Fibroblast of gingiva (primary cell): Measurements from ENCODE around the gene PRKCZ.

ENCODE experiments used
- DNase-seq: peaks from one replicate; pipeline ENCODE4 v3.0.0-alpha.2; 2011; ENCODE audit warnings: low read depth

The PRKCZ gene

GRCh38 chr1:2024887-2025286, 25.3 kb upstream of the PRKCZ start:
- no peak for DNase-seq

- DNase-seq = no peak
Measured at GRCh38 chr1:2025491-2025981, 24.7 kb upstream of the PRKCZ start.

GRCh38 chr1:2027961-2028583, 22.1 kb upstream of the PRKCZ start:
- DNase-seq = no peak

DNA sequence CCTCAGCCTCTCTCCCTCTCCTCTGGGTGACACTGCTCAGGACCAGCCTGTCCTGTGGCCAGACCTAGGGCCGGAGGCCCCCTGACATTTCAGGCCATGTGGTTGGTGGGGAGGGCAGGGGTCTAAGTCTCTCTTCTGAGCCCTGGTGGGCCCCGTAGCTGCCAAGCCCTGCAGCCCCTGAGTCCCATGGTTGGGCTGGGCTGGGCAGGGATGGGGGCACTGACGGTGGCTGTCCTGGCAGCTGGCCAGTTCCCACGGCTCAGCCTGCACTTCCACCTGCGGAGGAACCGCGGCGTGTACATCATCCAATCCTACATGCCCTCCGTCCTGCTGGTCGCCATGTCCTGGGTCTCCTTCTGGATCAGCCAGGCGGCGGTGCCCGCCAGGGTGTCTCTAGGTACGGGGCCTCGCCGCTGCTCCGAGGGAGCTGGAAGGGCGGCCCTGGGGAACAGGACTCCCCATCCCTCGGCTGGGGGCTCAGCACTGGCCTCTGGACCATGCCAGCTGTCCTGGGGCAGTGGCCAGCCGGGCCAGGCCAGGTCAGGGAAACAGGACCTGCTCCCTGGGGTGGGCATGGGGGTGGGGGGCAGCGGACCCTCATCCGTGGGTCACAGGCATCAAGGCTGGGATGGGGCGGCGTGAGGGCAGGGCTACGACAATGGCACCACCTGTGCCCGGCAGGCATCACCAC, 21.2 kb upstream of the PRKCZ start:
- no peak for DNase-seq

GRCh38 chr1:2029561-2029960, 20.6 kb upstream of the PRKCZ start:
- DNase-seq = no peak

GRCh38 chr1:2030076-2030871, 19.9 kb upstream of the PRKCZ start:
- DNase-seq = no peak

DNA sequence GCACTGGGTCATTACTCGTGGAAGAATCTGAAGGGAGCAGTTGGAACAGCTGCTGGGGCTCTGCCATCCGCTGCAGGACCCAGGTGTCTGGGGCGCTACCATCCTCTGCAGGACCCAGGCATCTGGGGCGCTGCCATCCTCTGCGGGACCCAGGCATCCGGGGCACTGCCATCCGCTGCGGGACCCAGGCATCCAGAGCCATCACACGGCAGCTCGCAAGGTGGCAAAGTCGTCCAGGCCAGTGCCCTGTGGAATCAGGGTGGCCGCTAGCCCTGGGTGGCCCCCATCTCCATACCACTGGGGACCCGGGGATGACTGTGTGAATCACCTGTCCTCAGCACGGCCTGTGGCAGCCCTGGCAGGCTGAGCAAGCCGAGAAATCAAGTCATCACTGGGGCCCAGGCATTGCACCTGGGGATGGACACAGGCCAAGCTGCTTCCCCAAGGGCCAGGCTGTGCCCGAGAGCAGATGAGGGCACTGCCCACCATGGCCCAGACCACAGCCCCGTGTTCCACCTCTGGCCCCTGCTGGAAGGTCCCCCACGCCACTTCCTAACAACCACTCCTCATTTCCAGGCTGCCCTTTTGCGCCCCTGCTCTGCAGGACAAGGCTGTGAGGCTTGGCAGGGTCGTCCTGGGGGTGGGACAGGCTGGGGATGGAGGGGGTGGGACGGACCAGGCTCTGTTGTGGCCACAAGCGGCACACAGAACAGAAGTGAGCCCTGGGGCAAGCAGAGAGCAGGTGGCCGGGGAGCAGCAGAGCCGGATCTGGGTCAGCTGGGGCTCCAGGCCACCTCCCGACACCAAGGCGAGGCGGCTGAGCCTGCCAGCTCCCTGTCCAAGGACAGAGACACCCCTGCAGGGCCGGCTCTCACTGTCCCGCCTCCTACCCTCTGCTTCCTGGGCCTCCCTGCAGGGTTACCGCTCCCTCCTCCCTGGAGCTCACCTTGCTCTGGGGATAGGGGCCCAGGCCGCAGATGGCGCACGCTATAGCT, 18.4 kb upstream of the PRKCZ start:
- DNase-seq = no peak

DNA sequence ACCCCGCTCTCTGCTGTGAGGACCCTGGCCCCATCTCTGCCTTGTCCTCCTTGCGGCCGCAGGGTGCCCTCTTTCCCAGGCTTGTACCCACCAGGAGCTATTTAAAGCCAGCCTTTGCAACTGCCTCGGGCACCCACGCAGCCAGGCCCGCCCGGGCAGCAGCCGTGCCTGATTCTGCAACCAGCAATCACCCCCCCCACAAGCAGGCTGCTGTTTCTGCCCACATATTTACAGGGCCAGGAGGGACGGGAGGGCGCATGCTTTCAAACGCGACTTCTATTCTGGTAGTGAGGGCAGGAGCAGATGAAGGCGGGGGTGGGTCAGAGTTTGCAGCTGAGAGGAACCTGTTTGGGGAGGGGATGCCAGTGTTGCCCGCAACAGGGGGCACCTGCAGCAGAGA, 17.5 kb upstream of the PRKCZ start:
- no peak for DNase-seq

GRCh38 chr1:2033165-2033564, 17.0 kb upstream of the PRKCZ start:
- DNase-seq = no peak

DNA sequence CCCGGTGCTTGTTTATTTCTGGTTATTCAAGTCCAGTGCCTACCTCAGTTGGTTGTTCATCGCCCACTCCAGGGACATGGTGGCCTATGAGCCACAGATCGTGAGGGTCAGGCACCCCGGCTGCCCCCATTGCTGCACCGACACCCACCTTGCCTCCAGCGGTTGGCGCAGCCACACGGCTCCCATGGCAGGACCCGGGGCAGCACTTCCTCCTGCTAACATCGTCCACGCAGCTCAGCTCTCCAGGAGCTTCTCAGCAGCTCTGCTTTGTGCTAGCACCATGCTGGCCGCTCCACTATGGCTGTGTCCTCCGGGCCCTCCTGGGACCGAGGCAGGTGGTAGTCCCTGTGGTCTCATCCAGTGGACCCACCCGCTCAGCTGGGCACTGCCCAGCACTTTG, 13.9 kb upstream of the PRKCZ start:
- DNase-seq = no peak

DNA sequence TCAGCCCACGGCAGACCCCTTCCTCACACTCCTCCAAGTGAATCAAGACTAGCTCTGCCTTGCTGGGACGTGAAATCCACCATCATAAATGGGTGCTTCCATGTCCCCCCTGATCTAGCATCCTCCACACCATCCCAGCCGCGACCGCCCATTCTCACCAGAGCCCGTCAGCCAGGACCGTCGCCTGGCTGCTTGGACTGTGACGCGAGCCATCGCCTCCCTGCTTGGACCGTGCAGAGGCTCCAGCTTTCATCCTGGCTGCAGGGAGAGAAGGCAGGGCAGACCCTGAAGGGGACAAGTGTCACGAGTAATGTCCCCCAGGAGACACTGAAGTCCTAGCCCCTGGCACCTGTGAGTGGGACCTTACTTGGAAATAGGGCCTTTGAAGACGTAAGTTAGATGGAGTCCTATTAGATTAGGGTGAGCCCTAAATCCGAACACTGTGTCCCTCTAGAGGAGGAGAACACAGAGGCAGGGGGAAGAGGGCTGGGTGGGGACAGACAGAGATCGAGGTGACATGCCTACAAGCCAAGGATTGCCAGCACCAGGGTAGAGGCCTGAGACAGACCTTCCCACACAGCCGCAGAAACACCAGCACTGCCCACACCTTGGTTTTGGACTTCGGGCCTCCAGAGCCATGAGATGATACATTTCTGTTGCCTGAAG, 12.8 kb upstream of the PRKCZ start:
- DNase-seq = no peak

GRCh38 chr1:2038229-2038628, 12.0 kb upstream of the PRKCZ start:
- DNase-seq = no peak

GRCh38 chr1:2039251-2039650, 11.0 kb upstream of the PRKCZ start:
- no peak for DNase-seq

GRCh38 chr1:2041305-2041704, 8.9 kb upstream of the PRKCZ start:
- DNase-seq = no peak

DNA sequence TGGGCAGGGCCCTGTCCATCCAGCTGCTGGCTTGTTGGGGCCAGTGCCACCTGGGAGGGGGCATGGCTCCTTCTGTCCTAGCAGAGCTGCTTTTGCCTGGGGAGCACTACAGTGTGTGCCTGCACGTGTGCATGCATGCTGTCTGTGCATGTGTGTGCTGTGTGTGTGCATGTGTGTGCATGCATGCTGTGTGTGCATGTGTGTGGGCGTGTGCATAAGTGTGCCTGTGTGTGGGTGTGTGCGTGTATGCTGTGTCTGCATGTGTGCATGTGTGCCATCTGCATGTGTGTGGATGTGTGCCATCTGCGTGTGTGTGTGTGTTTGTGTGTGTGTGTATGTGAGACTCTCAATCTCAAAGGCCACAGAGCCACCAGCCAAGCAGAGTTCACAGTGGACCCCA, 8.3 kb upstream of the PRKCZ start:
- no peak for DNase-seq

DNA sequence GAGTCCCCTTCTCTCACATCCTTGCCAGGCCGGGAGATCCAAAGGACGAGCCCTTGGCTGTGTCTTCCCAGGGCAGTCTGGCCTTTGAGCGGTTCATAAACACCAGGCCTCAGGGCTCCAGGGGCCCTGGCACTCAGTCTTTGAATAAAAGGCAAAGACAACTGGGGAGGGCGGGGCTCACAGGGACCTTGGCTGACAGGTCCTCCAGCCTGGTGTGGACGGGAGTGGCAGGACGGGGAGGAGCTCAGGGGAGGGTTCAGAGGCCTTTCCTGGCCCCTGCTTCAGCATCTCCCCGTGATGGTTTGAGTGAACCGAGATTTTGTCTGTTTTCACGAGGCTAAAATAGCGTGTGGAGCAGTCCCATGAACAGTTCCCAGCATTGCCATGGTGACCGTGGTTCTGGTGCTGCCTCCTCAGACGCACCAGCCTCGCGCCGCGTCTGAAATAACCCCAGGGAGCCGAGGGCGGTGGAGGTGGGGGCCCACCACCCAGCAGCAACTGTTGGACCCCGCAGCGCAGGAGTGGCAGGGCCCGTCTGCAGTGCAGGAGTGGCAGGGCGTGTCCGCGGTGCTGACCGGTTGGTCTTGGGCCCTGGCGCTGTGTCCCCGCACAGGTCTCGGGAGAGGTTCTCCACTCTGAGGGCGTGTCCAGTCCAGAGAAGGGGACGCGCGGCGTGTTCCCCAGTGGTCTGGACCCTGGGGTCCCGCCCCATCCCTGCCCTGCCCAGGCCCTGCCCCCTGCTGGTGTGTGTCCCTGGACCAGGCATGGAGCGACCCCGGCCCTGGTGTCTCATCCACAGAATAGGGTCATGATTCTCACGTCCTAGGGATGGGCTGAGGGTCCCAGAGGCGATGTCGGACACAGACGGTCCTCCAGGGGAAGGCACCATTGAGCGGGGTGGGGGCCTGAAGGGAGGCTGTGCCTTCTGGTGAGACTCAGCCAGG, 7.1 kb upstream of the PRKCZ start:
- DNase-seq = no peak

DNA sequence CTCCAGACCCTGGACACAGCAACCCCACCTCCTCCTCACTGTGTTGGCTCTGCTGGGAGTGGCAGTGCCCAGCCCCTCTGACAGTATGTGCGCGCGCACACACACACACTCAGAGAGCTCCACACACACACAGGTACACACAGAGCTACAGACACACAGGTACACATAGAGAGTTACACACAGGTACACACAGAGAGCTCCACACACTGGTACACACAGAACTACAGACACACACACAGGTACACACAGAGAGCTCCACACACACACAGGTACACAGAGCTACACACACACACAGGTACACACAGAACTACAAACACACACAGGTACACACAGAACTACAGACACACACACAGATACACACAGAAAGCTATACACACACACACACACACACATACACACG, 6.3 kb upstream of the PRKCZ start:
- DNase-seq = no peak

- DNase-seq = peak; percentile 24
Measured at GRCh38 chr1:2044510-2045319, 5.5 kb upstream of the PRKCZ start.

GRCh38 chr1:2045468-2046173, 4.6 kb upstream of the PRKCZ start:
- no peak for DNase-seq
